Fibroblast of skin of left quadriceps (primary cell): Measurements from ENCODE around the gene ALG14.
"Not testable (repeated sequence)": the region's sequence is repeated elsewhere in the genome, so short reads cannot be mapped to it uniquely, and the experiment has no call there.

Experiments
- DNase-seq, 2 experiments: peaks; one replicate each; pipeline ENCODE4 v3.0.0-alpha.2; 2013; ENCODE audit warnings: low read depth in 2 of 2

ALG14 gene

GRCh38 chr1:95043141-95043980 lies 29.4 kb downstream of the ALG14 start:
- peak; percentile 69 to 73 for DNase-seq

GRCh38 chr1:95042286-95042685 lies 30.5 kb downstream of the ALG14 start:
- DNase-seq = no peak

DNA sequence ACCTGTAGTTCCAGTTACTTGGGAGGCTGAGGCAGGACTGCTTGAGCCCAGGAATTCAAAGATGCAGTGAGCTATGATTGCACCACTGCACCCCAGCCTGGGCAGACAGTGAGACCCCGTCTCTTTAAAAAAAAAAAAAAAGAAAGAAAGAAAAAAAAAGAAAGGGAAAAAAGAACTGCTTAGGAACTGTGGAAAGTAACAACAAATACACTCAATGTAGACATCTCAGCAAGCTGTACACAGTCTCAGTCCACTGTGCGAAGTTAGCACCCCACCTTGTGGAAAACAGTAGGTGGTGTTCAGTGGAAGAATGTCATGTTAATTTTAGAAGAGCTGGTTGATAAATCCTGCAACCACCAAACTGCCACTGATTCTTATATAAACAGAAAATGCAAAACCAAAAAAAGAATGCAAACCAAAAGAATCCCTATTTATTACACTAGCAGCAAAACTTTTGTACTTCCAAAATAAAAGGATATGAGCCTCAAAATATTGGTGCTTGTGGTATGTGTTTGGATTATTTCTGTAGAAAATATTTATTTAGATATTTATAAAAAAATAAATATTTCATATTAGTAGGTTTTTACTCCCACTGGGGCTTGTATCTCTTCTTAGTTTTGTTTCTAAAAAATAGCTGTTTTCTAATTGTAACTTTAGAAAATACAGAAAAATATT lies 31.1 kb downstream of the ALG14 start:
- peak; percentile 73 for DNase-seq

- no peak for DNase-seq
Observed at GRCh38 chr1:95040032-95040525, 32.7 kb downstream of the ALG14 start.

- DNase-seq = no peak
Observed at GRCh38 chr1:95039360-95040031, 33.3 kb downstream of the ALG14 start.

DNA sequence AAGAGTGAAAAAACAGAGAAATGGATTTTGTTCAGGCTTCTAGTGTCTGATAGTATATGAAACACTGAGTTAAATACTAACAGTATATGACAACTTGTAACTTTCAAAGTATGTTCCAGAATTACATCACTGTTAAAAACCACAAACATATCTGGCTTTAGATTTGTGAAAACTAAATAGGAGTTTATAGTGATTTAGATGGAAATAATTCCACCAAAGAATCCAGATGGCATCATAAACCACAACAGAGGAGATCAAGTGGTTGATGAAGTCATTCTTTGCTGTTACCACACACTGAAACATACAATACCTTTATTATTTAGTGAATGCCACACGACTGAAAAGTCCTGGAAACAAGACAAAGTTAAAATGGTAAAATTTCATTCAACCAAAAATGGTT lies 37.2 kb downstream of the ALG14 start:
- DNase-seq = peak; percentile 89 to 92

DNA sequence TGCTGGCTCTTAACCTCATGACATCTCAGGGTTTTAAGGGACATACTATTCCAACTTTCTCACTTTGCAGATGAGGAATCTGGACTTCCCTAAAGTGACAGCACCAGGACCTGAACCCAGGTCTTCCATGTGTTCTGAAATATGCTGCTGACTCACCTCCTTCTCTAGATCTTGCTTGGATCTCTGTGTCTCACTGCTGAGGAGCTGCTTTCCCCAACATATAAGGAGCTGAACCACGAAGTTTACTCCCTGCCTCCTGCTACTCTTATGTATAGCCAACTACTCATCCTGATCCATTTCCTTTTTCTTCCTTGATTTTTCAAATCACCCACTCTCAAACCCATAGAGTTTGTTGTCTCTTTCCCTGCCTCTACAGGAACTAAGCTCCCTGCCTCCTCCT lies 38.2 kb downstream of the ALG14 start:
- no peak for DNase-seq

GRCh38 chr1:95033843-95034242 lies 38.9 kb downstream of the ALG14 start:
- DNase-seq = no peak

- DNase-seq = no peak
Observed at GRCh38 chr1:95029532-95029931, 43.2 kb downstream of the ALG14 start.

DNA sequence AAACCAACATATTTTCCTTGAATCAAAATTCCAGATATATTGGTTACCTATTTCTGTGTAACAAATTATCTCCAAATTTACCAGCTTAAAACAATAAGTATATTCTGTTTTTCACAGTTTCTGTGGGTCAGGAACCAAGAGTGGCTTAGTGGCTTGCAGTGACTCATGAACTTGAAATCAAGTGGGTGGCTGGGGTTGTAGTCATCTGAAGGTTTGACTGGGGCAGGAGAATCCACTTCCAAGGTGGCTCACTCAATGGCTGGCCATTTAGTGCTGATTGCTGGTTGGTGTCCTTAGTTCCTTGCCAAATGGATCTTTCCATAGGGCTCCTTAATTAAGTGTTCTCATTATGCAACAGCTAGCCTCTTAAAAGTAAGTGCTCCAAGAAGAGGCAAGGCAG lies 43.8 kb downstream of the ALG14 start:
- DNase-seq = no peak

GRCh38 chr1:95027046-95027445 lies 45.7 kb downstream of the ALG14 start:
- peak in 1 of 2 experiments; percentile 38 for DNase-seq

- DNase-seq = peak; percentile 76
Observed at GRCh38 chr1:95023399-95024043, 49.2 kb downstream of the ALG14 start.

- DNase-seq = no peak
Observed at GRCh38 chr1:95022644-95022926, 50.2 kb downstream of the ALG14 start.

GRCh38 chr1:95021805-95022643 lies 50.7 kb downstream of the ALG14 start:
- no peak for DNase-seq

- DNase-seq = no peak
Observed at GRCh38 chr1:95021119-95021518, 51.6 kb downstream of the ALG14 start.

DNA sequence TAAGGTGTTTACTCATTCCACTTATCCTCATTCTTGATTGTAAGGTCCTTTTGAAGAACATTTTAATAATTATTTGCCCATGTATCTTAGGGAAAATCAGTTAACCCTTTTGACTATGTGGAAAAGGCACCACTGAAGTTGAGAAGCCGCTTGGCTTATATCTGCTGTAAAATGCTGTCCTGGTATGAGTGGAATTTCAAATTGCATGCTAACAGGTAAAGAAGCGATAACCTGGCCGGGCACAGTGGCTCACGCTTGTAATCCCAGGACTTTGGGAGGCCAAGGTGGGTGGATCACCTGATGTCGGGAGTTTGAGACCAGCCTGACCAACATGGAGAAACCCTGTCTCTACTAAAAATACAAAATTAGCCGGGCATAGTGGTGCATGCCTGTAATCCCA lies 53.3 kb downstream of the ALG14 start:
- DNase-seq = not testable (repeated sequence)

DNA sequence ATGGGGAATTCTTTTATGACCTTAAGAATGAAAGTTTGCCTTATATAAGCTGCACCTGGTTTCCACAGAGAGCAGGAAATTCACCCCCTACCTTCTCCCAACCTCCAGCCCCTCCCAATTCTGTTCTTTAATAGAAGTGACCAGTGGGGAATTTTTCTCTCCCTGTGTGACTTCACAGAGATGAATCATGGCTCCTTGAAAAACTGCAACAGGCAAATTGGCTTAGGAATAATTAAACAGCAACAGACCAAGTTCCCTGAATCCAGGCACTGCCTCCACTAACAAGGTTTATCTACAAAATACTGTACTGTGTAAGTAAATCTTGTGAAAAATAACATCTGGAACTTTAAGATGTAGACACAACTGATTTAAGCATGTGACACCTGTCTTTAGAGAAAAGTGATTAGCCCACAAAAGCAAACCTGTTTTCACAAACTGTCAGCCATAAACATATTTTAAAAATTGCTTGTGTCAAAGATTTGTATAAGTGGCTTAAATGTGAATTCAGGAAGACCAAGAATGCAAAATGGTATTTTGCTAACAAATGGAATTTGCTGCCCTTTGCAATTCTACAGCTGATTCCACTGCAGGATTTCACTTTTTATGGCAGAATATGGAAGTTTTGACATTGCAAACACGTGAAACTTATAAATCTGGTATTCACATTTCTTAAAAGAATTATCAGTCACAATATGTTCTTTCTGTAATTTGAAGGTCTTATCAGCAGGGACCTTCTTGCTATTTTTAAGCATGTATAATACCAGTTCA lies 54.0 kb downstream of the ALG14 start:
- no peak for DNase-seq

DNA sequence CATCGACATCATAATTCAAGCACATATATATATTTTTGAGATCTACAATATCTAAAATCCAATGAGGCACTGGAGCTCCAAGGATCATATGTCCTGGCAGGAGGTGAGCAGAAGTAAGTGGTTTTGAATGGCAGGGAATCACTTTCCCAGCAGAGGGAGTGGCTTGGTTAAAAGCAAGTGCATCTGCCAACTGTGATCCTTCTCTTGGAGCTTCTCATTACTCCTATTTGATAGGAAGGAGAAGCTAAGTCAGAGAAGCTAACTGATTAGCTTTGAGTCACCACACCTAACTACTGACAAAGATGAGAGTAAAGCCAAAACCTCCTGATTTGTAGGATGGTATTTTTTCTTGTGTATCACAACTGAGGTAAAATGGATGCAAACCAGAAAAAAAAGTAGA lies 55.0 kb downstream of the ALG14 start:
- DNase-seq = no peak

DNA sequence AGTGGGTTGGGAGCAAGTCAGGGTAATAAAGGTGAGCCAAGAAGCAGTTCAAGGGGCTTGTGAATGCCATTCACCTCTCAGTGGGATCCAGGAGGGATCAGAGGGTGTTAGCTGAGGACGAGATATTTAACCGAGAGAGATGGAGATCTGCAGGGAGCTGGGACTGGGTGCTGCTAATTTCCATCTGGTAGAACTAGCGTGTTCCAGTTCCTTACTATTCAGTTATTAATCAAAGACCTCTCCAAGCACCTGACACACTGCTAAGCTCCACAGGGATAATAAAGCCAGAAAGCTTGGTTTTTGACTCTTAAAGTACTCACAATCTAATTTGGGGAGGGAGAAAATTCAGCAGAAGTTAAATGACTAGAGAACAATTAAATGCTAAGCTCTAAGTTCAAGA lies 57.7 kb downstream of the ALG14 start:
- no peak for DNase-seq

GRCh38 chr1:95013950-95014574 lies 58.7 kb downstream of the ALG14 start:
- peak; percentile 61 to 65 for DNase-seq
